GM18517 (cell line): ENCODE measurements around the gene VPS37B.
A peak's percentile ranks its signal among the peaks of the same experiment; 100 is the strongest.
"Not testable (repeated sequence)": the region's sequence is repeated elsewhere in the genome, so short reads cannot be mapped to it uniquely, and the experiment has no call there.

Experiments used
- ATAC-seq: cut with Tn5 transposase; IDR thresholded peaks from one replicate; pipeline ENCODE4 v1.9.1; 2021; ENCODE audit warnings: mild to moderate bottlenecking, moderate library complexity; ENCODE audit not compliant: unreplicated experiment

The VPS37B gene

GRCh38 chr12:122884091-122884826 is 11.7 kb downstream of the VPS37B start:
- ATAC-seq = no peak

- no peak for ATAC-seq
Observed at GRCh38 chr12:122882908-122883558, 12.9 kb downstream of the VPS37B start.

DNA sequence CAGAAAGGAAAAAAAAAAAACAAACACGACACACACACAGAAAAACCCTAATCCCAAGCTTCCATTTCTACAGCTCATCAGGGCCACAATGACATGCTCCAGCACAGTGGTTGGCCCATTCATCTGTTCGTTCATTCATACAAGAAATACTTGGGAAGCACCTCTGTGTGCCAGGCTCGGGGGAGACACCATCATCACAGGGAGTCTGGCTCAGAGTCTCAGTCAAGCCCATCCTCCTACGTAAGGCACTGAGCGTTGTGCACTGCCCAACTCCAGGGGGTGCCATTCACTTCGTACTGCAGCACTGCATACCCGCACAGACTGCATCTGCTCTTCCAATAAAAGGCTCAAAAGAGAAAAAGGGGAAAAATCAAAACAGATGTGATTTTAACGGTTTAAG is 15.3 kb downstream of the VPS37B start:
- no peak for ATAC-seq

DNA sequence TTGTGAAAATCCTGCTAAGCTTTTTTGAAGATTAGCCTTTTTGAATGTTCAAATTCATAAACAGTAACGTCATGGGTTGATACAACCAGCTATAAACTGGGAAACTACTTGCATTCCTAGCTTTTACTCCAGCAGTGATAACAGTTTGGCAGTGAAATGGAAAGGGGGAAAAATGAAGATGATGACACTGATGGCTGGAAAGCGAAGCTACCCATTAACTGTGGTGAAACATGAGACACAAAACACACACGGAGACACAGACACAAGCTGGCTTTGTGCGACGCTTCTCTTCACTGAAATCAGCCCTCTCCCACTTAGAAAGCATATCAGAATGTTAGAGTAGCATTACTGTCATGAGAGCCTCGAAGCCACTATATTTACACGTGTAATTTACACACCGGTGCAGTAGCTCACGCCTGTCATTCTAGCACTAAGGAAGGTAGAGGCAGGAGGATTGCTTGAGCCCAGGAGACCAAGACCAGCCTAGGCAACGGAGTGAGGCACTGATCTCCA is 15.7 kb downstream of the VPS37B start:
- ATAC-seq = no peak

- ATAC-seq = no peak
Observed at GRCh38 chr12:122878780-122879612, 16.9 kb downstream of the VPS37B start.

DNA sequence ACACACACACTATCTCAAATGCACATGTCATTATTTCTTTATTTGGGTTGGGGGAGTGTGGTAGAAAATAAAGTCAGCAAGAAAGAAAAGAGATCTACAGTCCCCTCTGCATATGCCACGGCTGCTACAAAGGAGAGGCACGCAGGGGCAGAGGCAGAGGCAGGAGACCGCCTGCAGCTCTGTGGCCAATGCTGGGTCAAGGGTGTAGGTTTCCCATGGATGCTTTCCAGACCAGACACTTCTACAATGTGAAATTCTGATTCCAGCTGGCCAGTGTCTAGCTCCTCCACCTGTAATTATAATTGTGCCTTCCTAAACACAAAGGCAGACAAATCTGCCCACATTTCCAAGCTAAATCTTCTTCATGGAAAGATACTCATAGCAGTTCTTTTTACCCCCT is 19.2 kb downstream of the VPS37B start:
- no peak for ATAC-seq

- not testable (repeated sequence) for ATAC-seq
Observed at GRCh38 chr12:122876281-122876680, 19.6 kb downstream of the VPS37B start.

- ATAC-seq = peak; percentile 73
Observed at GRCh38 chr12:122875590-122876220, 20.2 kb downstream of the VPS37B start.

DNA sequence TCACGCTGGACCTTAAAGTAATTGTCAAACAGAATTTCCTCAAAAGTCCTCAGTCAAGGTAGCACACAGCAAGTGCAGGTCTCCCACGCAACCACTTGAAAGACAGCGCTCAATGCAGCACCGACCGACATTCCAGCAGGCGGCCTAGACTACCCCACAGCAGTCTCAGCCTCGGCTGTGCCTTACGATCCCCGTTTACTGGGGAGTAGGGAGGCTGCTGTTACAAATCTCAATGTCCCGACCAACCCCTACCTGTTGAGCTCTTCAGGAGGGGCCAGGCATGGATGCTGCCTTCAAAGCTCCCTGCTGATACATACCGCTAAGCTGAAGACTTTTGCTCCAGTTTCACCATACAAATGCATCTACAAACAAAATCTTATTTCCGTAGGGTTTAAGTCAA is 21.8 kb downstream of the VPS37B start:
- ATAC-seq = no peak

DNA sequence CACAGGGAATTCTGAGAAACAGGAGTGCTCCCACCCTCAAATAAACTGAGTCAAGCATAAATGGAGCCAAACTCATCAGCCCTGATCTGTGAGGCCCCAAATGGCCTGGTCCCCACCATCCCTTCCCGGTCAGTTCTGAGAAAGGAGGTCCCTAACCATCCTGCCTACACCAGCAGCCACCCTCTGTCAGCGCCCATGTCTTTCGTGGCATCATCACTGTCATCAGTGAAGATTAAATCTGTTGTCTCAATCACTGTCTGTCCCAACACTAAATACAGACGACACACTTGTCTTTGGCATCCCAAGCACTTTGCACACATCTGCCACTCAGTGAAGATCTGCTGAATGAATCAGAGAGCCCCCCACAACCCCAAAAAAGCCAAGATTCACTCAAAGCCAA is 22.4 kb downstream of the VPS37B start:
- ATAC-seq = no peak

DNA sequence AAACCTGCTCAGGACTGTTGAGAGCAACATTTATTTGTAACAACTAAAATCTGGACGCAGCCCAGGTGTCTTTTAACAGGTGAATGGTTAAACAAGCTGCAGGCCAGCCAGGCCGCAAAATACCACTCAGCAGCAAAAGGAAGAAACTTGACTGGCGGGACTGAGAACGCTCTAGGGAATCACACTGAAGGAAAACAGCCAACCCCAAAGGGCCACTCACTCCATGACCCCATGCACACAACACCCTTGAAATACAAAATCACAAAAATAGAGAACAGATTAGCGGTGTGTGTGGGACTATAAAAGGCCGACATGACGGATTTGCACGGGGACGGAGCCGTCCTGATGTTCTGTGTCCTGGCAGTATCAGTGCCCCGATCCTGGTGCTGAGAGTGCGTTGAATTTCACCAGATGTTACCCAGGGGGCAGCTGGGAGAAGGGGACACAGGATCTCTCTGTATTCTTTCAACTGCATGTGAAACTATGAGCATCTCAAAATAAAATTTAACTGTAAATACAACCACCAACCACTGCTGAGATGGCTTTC is 23.0 kb downstream of the VPS37B start:
- ATAC-seq = no peak

- ATAC-seq = no peak
Observed at GRCh38 chr12:122871851-122872780, 23.8 kb downstream of the VPS37B start.

- ATAC-seq = no peak
Observed at GRCh38 chr12:122870867-122871664, 24.9 kb downstream of the VPS37B start.

GRCh38 chr12:122870163-122870842 is 25.6 kb downstream of the VPS37B start:
- no peak for ATAC-seq

- no peak for ATAC-seq
Observed at GRCh38 chr12:122869207-122869973, 26.5 kb downstream of the VPS37B start.

GRCh38 chr12:122868471-122869177 is 27.3 kb downstream of the VPS37B start:
- ATAC-seq = no peak
